Stimulated activated CD8-positive, alpha-beta memory T cell treated with anti-CD3 and anti-CD28 coated beads, Interleukin-2, amount 100 ng/mL, for 48 hours (primary cell): ENCODE data around the gene ADRA2C.

Experiments
- DNase-seq, 2 donors: peaks; one replicate each; pipeline ENCODE4 v3.0.0-alpha.2; 2020; ENCODE audit warnings: low read depth in 2 of 2

The ADRA2C gene

DNA sequence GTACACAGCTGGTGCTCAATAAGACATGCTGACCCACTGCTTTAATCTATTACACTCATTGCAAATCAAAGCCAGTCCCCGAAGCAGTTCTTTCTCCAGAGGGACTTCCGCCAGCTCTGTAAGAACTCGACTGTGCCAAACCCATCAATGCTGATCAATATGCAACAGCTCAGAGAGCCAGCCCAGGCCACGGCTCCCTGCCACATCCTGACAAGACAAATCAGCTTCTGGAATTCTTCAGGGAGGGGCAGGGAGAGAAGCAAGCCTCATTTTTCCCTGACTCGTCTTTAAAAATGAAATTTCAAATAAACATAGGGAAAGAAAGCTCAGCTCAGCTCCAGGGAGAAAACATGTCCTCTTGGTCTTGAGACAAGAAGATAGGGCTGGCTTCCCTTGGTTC is 5.3 kb upstream of the ADRA2C start:
- DNase-seq, result no peak

DNA sequence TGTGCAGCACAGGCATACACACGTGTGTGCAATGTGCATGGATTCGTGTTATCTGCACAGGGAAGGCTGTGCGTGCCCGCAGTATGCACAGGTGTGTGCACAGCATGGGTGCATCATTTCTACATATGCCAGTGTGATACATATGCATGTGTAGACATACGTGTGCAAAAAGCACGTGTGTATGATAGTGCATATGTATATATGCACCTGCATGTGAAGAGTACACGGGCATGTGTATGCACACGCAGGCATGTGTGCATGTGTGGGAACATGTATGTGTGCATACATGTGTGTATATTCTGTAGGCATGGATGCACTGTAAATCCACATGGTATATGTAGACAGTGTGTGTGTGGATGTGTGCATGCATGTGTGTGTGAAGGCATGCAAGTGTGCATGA is 3.9 kb upstream of the ADRA2C start:
- DNase-seq, result no peak

DNA sequence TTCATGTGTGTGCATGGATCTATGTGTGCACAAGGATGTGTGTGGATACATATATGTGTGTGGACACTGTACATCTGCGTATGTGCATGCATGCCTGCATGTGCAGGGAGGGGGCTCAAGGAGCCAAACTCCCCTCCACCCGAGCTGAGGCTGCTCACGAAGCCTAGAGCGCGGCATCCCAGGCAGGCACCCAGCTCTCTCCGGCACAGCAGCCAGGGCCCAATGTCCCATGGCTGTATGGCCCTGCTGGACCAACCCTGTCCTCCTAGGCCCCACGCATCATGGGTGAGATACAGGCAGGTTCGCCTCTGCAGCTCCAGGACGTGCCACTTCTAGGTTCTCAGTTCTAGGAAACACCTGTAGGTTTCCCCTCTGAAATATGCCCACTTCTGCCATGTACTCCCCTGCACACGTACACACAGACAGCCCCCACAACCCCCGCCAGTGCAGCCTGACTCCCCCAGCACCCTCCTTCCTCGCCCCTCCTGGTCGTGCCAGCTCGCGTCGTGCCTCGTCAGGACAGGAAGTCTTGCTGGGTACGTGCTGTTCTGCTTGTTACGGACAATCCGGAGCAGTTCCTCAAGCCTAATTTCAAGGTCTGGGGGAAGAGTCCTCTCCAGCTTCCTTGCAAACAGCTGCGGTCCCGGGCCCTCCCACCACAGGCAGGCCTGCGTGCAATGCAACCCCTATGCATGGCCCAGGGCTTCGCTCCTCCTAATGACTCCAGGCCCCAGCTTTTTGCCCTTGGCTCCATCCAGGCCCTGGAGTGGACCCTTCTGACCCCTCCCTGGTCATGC is 3.2 kb upstream of the ADRA2C start:
- no peak for DNase-seq

DNA sequence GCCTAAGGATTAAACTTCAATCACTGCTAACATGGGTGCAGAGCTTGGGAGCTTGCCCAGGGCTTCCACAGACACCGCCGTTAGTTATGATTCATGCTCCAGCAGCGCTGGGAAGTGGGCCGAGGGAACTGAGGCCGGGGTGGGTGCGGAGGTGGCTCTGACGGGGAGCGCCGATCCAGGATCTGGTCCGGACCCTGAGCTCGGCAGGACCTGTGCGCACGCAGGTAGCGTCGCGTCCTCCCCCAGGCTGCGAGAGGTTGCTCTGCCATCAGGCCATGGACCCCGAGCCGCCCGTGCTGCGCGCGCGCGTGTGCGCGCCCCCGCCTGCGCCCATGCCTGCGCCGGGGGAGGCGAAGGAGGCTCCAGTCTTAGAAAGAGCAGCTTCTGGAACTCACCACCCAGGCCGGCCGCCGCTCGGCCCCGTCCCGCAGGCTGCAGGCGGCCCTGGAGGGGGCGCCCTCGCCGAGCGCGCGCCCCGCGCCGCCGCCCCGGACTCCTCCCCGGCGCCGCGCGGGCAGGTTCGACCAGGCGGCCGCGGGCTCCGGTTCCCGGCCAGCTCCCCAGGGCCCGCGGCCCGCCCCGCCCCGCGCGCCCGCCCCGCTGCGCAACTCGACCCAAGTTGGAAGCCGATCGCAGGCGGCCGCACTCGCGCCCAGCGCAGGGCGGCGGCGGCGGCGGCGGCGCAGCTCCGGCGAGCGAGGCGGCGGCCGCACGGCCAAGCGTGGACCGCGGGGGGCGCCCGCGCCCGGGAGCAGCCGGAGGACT is 732 bp upstream of the ADRA2C start:
- DNase-seq, result no peak

DNA sequence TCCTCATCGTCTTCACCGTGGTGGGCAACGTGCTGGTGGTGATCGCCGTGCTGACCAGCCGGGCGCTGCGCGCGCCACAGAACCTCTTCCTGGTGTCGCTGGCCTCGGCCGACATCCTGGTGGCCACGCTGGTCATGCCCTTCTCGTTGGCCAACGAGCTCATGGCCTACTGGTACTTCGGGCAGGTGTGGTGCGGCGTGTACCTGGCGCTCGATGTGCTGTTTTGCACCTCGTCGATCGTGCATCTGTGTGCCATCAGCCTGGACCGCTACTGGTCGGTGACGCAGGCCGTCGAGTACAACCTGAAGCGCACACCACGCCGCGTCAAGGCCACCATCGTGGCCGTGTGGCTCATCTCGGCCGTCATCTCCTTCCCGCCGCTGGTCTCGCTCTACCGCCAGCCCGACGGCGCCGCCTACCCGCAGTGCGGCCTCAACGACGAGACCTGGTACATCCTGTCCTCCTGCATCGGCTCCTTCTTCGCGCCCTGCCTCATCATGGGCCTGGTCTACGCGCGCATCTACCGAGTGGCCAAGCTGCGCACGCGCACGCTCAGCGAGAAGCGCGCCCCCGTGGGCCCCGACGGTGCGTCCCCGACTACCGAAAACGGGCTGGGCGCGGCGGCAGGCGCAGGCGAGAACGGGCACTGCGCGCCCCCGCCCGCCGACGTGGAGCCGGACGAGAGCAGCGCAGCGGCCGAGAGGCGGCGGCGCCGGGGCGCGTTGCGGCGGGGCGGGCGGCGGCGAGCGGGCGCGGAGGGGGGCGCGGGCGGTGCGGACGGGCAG is 792 bp downstream of the ADRA2C start:
- DNase-seq, result no peak

DNA sequence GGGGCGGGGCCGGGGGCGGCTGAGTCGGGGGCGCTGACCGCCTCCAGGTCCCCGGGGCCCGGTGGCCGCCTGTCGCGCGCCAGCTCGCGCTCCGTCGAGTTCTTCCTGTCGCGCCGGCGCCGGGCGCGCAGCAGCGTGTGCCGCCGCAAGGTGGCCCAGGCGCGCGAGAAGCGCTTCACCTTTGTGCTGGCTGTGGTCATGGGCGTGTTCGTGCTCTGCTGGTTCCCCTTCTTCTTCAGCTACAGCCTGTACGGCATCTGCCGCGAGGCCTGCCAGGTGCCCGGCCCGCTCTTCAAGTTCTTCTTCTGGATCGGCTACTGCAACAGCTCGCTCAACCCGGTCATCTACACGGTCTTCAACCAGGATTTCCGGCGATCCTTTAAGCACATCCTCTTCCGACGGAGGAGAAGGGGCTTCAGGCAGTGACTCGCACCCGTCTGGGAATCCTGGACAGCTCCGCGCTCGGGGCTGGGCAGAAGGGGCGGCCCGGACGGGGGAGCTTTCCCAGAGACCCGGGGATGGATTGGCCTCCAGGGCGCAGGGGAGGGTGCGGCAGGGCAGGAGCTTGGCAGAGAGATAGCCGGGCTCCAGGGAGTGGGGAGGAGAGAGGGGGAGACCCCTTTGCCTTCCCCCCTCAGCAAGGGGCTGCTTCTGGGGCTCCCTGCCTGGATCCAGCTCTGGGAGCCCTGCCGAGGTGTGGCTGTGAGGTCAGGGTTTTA is 1.5 kb downstream of the ADRA2C start:
- DNase-seq, result no peak

DNA sequence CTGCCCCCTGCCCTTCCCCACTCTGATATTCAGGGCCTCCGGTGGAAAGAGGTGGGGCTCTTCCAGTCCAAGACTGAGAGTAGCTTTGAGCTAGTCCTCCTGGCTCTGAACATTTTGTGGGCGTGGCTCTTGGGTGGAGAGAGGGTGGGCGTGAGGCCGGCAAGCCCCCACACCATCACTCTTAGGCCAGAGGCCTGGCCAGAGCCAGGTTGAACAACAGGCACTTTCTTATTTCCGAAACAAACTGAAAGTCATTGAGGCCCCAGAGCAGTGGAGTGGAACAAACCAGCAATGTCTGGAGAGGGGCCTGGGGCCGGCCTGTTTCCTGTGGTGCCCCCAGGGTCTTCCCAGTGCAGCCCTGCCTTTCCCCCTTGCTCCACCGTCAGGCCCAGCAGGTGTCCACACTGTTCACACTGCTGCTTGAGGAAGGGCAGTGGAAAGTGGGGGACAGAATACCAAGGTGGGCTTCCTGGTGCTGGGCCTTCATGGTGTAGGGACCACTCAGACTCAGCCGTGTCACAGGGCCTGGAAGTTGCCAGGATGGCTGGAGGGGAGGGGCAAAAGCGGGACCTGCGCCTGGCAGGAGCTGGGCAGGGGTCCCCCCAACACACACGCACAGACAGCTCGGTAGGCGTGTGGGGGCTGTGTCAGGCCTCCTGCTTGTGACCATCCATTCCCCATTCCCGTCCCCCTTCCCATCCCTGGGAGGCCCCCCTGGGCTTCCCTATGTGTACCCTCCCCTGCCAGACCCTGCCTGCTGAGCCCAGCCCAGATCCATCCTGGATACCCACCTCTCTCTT is 2.9 kb downstream of the ADRA2C start:
- no peak for DNase-seq

DNA sequence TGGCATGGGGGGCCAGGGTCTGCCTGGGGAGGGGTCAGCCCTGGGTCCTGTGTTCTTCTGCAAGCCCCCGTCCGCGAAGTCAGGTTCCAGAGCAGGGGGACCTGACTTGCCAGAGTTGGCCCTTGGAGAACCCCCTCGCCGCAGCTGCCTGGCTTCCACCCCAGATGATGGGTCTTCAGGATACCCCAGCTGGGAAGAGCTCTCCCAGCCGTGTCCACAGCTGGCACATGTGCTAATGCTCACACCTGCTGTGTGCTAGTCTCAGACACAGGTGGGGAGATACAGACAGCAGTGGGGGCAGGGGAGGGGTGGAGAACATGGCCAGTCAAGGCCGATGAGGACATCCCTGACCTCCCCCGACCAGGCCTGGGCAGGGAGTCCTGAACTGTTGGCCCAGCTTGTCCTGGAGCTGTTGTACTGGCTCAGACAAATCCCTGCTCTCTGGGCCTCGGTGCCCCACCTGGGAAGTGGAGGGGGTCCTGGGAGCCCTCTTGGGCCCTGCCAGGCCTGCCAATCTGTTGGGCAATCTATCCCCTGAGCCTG is 3.5 kb downstream of the ADRA2C start:
- no peak for DNase-seq

DNA sequence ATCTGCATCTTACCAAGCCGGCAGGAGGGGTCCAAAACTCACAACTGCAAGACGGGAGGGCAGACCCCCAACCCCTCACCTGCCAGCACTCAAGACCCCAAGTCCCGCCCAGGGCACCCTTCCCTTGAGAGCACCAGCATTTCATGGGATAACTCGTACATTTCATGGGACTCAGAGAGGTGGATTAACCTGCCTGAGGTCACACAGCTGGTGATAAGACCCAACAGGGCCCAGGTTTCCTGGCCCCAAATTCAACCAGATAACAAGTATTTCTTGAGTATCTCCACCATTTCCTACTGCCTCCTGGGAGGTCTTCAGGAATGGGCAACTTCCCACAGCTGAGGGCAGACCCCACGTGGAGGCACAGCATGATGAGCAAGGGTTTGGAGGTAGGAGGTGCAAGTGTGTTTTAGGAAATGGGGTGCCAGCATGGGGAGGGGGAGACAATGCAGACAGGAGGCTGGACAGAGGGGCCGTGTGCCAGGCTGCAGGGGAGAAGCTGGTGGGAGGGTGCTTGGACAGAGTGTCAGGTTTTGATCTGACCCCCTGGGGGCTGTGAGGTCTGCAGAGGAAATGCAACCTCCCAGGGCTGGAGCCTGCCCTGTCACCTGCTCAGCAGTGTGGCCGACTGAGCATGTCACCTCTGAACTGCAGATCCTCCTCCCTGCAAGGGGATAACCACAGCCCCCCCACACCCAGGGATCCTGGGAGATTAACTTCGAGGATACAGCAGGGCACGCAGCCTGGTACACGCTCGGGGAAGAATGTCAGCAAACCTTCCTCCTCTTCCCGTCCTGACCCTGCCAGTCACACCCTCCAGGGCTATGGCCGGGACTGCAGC is 4.4 kb downstream of the ADRA2C start:
- DNase-seq, result no peak

DNA sequence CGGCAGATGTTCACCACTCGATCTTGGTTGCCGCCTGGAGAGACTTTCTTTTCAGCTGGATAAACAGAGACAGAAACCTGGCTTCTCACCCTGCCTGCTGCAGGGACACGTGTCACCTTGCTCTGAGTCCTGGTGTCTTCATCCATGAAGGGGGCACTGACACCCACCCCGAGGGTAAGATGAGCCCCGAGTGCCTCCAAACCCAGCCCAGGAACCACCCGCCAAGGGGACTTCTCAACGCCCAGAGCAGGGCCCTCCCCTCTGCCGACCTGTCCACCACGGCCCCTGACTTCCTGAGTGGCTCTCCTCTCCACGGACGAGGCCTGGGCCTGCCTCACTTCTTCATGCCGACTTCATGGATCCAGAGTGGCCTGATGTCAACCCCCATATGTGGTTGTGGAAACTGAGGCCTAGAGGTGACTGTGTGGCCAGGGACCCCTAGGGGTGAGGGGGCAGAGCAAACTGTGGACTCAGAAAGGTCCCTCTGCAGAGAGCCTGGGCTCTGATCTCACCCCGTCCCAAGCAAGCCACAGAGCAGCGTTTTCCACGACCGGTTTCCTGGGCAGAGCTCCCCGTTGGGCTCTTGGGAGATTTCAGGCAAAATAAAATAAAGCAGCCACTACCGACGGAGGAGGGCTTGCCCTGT is 5.1 kb downstream of the ADRA2C start:
- no peak for DNase-seq

DNA sequence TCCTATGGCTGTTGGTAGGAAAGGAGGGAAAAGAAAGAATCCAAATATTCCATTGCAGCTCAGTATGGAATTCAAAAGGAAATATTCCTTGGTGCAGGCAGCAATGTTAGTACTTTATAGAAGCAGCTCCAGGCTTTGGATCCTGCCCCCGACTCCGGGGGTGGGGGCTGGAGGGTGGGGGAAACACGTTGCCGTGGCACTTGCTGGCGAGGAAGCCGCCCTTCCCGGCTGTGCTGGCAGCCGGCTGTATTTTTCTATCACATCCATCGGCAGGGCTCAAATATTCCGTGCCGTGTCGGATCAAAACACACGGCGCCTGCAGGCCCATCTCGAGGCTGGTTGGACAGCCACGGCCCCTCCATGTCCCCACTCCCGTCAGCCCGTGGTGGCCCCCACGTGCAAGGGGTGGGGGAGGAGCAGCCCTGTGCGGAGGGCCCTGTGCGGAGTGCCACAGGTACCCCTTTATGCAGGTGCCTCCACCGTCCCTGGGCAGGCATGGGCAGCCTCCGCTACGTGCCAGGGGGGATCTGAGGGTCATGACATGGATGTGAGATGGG is 5.8 kb downstream of the ADRA2C start:
- no peak for DNase-seq

DNA sequence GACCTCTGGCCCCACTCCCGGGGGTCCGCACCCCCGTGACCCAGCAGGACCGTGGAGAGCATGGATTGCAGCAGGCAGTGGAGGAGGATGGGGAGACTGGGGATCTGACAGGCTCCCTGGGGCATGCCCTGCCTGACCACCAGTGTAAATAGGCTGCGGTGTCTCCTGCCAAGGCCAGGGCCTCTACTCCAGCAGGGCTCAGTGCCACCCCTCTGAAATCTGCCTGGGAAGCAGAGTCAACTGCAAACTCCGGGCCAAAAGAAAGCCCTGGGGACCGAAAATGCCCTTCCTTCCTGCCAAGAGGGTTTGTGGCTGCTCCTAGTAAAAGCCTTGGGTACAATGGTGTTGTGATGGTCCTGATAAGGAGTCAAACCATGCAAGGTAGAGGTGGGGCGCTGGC is 6.4 kb downstream of the ADRA2C start:
- DNase-seq, result no peak

DNA sequence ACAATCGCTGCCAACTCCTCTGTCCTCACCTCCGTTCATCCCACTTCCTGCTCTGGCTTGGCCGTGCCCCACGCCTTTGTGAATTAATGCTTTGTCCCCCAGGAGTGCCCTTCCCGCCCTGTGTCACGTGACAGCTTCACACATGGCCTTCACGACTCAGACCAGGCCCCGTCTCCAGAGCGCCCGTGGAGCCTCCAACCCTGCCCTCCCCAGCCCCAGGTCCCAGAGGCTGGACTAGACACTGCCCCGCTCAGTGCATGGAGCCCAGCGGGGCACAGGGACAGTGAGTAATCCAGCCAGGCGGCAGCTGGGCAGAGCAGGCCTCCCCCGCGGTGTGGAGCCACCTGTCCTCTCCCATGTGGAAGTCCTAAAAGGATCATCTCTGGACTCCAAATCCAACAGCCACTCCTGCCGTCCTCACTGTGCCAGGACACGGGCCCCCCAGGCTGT is 7.4 kb downstream of the ADRA2C start:
- no peak for DNase-seq

DNA sequence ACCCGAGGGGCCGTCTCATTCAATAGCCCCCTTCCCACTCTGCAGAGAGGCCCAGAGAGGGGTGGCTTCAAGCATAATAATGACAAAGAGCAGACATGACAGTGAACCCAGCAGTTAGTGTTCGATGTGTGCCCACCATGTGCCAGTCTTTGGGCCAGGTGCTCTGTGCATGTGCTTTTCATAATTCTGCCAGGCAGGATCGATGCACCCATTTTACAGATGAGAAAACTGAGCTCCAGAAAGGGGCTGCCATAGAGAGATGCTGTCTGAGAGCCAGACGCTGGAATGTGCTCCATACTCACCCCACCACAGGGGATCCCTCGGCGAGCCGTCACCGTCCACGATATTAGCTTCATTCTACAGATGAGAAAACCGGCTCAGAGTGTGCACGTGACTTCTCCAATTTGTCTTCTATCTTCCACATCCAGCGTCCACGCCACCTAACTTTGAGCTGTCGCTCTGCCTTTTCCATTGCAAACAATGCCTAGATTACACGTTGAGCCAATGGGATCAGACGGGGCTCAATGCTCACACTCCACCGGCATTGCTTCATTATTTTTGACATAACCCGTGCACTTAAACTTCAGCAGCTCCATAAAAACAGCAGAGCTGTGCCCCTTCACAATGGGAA is 8.2 kb downstream of the ADRA2C start:
- no peak for DNase-seq

DNA sequence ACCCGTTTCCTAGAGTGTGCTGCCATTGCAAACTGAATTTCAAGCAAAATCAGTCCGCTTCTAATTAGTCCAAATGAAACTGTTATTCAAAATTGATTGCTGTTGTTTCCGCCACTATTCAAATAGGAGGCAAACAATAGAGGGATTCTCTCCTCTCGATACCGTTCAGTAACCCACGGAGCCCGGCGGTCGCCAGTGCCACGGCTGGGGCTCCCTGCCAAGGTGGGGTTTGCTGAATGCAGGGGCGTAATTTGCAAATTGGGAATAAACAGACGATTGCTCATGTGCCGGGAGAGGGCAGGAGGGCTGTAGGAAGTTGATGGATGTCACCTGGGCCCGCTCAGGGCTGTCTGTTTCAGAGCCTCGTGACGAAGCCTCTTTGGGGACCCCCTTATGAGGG is 8.8 kb downstream of the ADRA2C start:
- DNase-seq, result no peak

DNA sequence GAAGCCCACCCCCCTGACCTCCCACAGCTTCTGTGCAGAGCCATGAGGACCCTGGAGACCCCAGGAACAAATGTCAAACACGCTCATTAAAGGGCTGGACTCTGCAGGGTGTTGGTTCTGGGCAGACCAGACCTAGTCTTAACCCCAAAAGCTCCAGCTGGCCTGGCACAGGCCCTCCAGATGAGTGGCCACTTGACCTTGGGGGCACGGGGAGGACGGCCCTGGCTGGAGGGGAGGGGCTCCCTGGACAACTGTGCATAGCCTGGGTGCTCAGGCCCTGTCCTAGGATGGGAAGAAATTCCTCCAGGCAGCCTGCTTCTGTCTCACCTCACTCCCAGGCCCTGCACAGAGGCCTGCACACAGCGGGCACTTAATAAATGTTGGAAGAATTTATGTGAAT is 9.4 kb downstream of the ADRA2C start:
- DNase-seq, result no peak

DNA sequence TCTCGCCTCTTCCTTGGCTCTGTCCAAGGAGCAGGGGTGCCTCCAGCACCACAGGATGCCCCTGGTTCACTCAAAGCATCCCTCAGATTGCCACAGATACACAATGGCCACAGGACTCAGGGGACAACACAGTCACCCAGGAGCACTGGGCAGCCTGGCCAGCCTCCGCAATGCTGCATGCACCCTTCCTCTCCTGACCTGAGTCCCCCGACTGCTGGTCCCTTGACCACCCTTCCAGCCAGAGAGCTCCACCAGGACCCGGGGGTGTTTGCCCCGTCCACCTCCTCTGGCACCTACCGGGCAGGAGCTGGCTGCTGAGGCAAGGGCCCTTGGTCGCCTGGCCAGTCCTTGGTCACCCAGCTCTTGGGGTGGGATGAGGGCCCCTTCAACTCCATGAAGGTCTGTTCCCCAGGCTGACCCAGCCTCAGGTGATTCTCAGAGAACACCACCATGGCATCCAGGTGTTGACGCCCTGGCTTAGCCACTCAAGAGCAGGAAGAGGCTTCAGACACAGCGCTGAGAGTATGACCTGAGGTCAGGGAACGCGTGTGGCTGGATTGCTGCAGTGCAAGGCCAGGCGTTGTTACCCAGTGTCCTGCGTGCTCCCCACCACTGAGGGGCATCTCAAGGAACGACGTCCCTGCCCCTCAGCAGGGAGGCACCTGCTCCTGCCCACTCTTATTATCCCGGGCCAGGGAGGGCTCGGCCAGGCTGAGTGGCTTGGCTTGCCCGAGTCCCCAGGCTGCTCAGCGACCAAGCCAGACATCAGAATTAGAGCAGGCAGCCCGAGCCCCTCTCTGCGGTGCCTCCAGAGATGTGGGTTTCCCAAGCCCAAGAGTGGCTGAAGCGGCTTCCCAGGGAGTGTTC is 10.2 kb downstream of the ADRA2C start:
- no peak for DNase-seq

DNA sequence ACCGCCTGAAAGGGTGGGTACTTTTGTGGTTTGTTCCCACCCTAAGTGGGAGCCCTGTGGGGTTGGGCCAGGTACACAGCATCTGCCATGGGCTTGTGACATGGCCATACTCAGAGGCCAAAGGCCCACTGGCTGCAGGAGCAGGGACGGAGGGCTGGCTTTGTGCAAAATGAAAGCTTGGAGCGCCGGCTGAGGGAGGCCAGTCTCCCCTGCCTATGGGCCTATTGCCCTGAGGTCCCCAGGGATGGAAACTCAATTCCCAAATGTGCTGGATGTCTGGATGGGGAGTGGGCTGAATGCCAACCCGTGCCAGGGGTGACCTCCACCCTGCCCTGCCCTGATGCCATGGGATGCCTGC is 10.8 kb downstream of the ADRA2C start:
- DNase-seq, result no peak
